SK-N-SH (cell line): Measurements from ENCODE around the gene IFI6. TPM values are rescaled to one million over a fixed set of nuclear protein-coding genes. Genes with fewer than 3 reads are reported as not detected.
"Not testable (repeated sequence)": the region's sequence is repeated elsewhere in the genome, so short reads cannot be mapped to it uniquely, and the experiment has no call there.

Source experiments
- CTCF ChIA-PET: fragments of 300-600, 350-600 bp; formaldehyde crosslinking; extraction: SDS; loops from one replicate; lab custom pipeline; 2021; lab: Yijun Ruan, JAX
- POLR2A ChIA-PET: fragments of 350-600 bp; sonication (Branson Sonifier 250); formaldehyde crosslinking; extraction: SDS; loops from one replicate; lab custom pipeline; 2020; ENCODE audit warnings: antibody characterized with exemption, inconsistent platforms; lab: Yijun Ruan, JAX
- DNase-seq: peaks from one replicate; pipeline ENCODE4 v3.0.0; 2012
- H2AFZ ChIP-seq: fragments of 200-600 bp; sonication (generic); 2 replicates; pipeline ENCODE4 v1.8.1; 2016; ENCODE audit warnings: antibody characterized with exemption, mild to moderate bottlenecking, low read depth
- H3F3A ChIP-seq: fragments of 200-600 bp; sonication (generic); replicated peaks from 2 replicates; pipeline ENCODE3; 2016; ENCODE audit warnings: antibody characterized with exemption, mild to moderate bottlenecking; ENCODE audit not compliant: insufficient read depth
- H3K27ac ChIP-seq, 2 experiments: fragments of 200-500 bp in 1 of 2; fragments of 200-600 bp in 1 of 2; sonication (Bioruptor generic) in 1 of 2; sonication (generic), shearing (Covaris generic) in 1 of 2; 2 replicates each; pipeline versions ENCODE4 v1.5.1 to v1.6.1; 2014 to 2016; ENCODE audit warnings: low read depth in 2 of 2, inconsistent platforms in 1 of 2, low read length in 1 of 2, mild to moderate bottlenecking in 1 of 2, mixed read lengths in 1 of 2
- H3K27me3 ChIP-seq: fragments of 200-600 bp; sonication (generic), shearing (Covaris generic); 2 replicates; pipeline ENCODE4 v1.6.1; 2016; ENCODE audit warnings: mixed run types; ENCODE audit not compliant: insufficient read depth
- H3K36me3 ChIP-seq, 2 experiments: fragments of 200-500 bp in 1 of 2; fragments of 200-600 bp in 1 of 2; sonication (Bioruptor generic) in 1 of 2; sonication (generic) in 1 of 2; replicated peaks in 1 of 2; 2 replicates each; pipeline versions ENCODE3 to v1.5.1; 2014 to 2016; ENCODE audit warnings: low read length in 1 of 2, mild to moderate bottlenecking in 1 of 2; ENCODE audit not compliant: insufficient read depth in 2 of 2, control insufficient read depth in 1 of 2
- H3K4me1 ChIP-seq, 2 experiments: fragments of 200-500 bp in 1 of 2; fragments of 200-600 bp in 1 of 2; sonication (Bioruptor generic) in 1 of 2; sonication (generic), shearing (Covaris generic) in 1 of 2; 2 replicates each; pipeline versions ENCODE4 v1.5.1 to v1.6.1; 2014 to 2016; ENCODE audit warnings: low read depth in 1 of 2, low read length in 1 of 2, mixed run types in 1 of 2; ENCODE audit not compliant: insufficient read depth in 2 of 2, control insufficient read depth in 1 of 2
- H3K4me2 ChIP-seq: fragments of 200-600 bp; sonication (generic), shearing (Covaris generic); 2 replicates; pipeline ENCODE4 v1.6.1; 2017; ENCODE audit warnings: mixed run types
- H3K4me3 ChIP-seq, 2 experiments: fragments of 200-500 bp in 1 of 2; fragments of 200-600 bp in 1 of 2; sonication (Bioruptor generic) in 1 of 2; sonication (generic), shearing (Covaris generic) in 1 of 2; 2 replicates each; pipeline versions ENCODE4 v1.5.1 to v1.8.1; 2014 to 2016; ENCODE audit warnings: low read depth in 2 of 2, inconsistent platforms in 1 of 2, low read length in 1 of 2, mild to moderate bottlenecking in 1 of 2, mixed read lengths in 1 of 2, moderate library complexity in 1 of 2
- H3K79me2 ChIP-seq: fragments of 200-600 bp; sonication (generic); 2 replicates; pipeline ENCODE4 v1.8.1; 2017; ENCODE audit warnings: mild to moderate bottlenecking; ENCODE audit not compliant: insufficient read depth
- H3K9ac ChIP-seq: fragments of 200-600 bp; sonication (generic); 2 replicates; pipeline ENCODE4 v1.6.1; 2017; ENCODE audit warnings: mixed run types
- H3K9me2 ChIP-seq: fragments of 200-600 bp; sonication (generic); 2 replicates; pipeline ENCODE4 v1.6.1; 2017; ENCODE audit warnings: mixed run types
- H3K9me3 ChIP-seq: fragments of 200-600 bp; sonication (generic); 2 replicates; pipeline ENCODE4 v1.6.1; 2017; ENCODE audit warnings: mixed run types, mild to moderate bottlenecking, moderate library complexity
- H4K20me1 ChIP-seq: fragments of 200-600 bp; sonication (generic); 2 replicates; pipeline ENCODE4 v1.6.1; 2017; ENCODE audit warnings: mild to moderate bottlenecking, mixed run types; ENCODE audit not compliant: insufficient read depth
- ELF1 ChIP-seq: IDR thresholded peaks from 2 replicates; pipeline ENCODE4 v1.4.0; 2012
- EZH2phosphoT487 ChIP-seq: fragments of 200-600 bp; sonication (generic); IDR thresholded peaks from 2 replicates; pipeline ENCODE4 v1.6.1; 2017; ENCODE audit warnings: low read depth, mixed run types, mild to moderate bottlenecking, antibody characterized with exemption, moderate library complexity, borderline replicate concordance
- FOSL2 ChIP-seq: IDR thresholded peaks from 2 replicates; pipeline ENCODE4 v1.4.0; 2012; ENCODE audit warnings: low read depth, mild to moderate bottlenecking, moderate library complexity, borderline replicate concordance
- FOXM1 ChIP-seq: IDR thresholded peaks from 2 replicates; pipeline ENCODE4 v1.4.0; 2012; ENCODE audit warnings: low read depth, mild to moderate bottlenecking
- NRF1 ChIP-seq: IDR thresholded peaks from 2 replicates; pipeline ENCODE4 v1.6.1; 2012; ENCODE audit warnings: low read depth, mild to moderate bottlenecking, low read length
- TEAD4 ChIP-seq: IDR thresholded peaks from 2 replicates; pipeline ENCODE4 v1.4.0; 2012; ENCODE audit warnings: mild to moderate bottlenecking, borderline replicate concordance; ENCODE audit not compliant: insufficient read depth
- WGBS: methylation state at CpG from one replicate; pipeline ENCODE4 v1.1.6; 2017; ENCODE audit warnings: low lambda C conversion rate; 5-methylcytosine and 5-hydroxymethylcytosine counted together
- polyA plus RNA-seq, 3 experiments: library from polyadenylated mRNA; depleted of rRNA; stranded (reverse); fragments of >200 nt; gene quantifications; 2 replicates each; pipeline ENCODE4 v1.2.3, GENCODE V29; 2012
- TF ChIP-seq, protein P1 (sequence below): fragments of 150-350 bp; IDR thresholded peaks from 2 replicates; pipeline ENCODE4 v1.6.1; 2016; ENCODE audit warnings: mild to moderate bottlenecking, low read depth, low read length

IFI6 gene
- polyA plus RNA-seq, 1 of the 3 experiments (the other 2 are of a cell fraction) = 35.6 TPM

- no peak overlapping the region for H3K4me2 ChIP-seq
- H3K9me2 ChIP-seq = no peaks in the 10 kb centered on the region
- H3K9me3 ChIP-seq = 0 out of 2 replicates have a peak, but pooled peaks cover 3% of the 10 kb centered on the region
- H3K4me3 ChIP-seq = no peak overlapping the region
- no peaks in the 10 kb centered on the region for H3K4me1 ChIP-seq
- H3K79me2 ChIP-seq = no peaks in the 10 kb centered on the region
- H3K27me3 ChIP-seq = no peaks in the 10 kb centered on the region; the same call in 1 of the 2 replicates
- POLR2A ChIA-PET = interaction anchor here (1.1 kb wide), 1 partner anchor 11 kb away, joined by 8 read pairs; no protein-coding TSS in a partner anchor
- no peaks in the 10 kb centered on the region for H4K20me1 ChIP-seq
- CTCF ChIA-PET = no interaction called here
- H3K9ac ChIP-seq = no peak overlapping the region
- H3K27ac ChIP-seq = no peak overlapping the region
- no peak for TF ChIP-seq EZH2phosphoT487
- no peak for TF ChIP-seq NRF1
- no peak for TF ChIP-seq ELF1
- TF ChIP-seq, protein P1, sequence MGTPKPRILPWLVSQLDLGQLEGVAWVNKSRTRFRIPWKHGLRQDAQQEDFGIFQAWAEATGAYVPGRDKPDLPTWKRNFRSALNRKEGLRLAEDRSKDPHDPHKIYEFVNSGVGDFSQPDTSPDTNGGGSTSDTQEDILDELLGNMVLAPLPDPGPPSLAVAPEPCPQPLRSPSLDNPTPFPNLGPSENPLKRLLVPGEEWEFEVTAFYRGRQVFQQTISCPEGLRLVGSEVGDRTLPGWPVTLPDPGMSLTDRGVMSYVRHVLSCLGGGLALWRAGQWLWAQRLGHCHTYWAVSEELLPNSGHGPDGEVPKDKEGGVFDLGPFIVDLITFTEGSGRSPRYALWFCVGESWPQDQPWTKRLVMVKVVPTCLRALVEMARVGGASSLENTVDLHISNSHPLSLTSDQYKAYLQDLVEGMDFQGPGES = no peak
- TF ChIP-seq TEAD4 = no peak
- TF ChIP-seq FOSL2 = no peak
- no peak for TF ChIP-seq FOXM1
- no peak for DNase-seq
- H3F3A ChIP-seq = no peaks in the 10 kb centered on the region
- WGBS = 51% methylated on average over 5 of the region's 5 CpGs
- H2AFZ ChIP-seq = no peak overlapping the region
- no peaks in the 10 kb centered on the region for H3K36me3 ChIP-seq
Measured at GRCh38 chr1:27682351-27682944, 10.5 kb upstream of the IFI6 start.

DNA sequence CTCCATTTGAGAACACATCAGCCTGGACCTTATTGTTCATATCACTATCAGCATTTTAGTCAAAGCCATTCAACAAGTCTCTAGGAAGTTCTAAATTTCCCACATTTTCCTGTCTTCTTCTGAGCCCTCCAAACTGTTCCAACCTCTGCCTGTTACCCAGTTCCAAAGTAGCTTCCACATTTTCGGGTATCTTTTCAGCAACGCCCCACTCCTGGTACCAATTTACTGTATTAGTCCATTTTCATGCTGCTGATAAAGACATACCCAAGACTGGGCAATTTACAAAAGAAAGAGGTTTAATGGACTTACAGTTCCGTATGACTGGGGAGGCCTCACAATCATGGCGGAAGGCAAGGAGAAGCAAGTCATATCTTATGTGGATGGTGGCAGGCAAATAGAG, 9.6 kb upstream of the IFI6 start:
- H3K79me2 ChIP-seq, CTCF ChIA-PET, H3F3A ChIP-seq, H3K9me2 ChIP-seq, H3K27me3 ChIP-seq, H3K9me3 ChIP-seq, H3K4me2 ChIP-seq, H3K36me3 ChIP-seq, H3K27ac ChIP-seq, DNase-seq, H3K9ac ChIP-seq, H3K4me1 ChIP-seq, H2AFZ ChIP-seq, H4K20me1 ChIP-seq, H3K4me3 ChIP-seq, POLR2A ChIA-PET: not testable (repeated sequence)
- 72% methylated on average over 4 of the region's 4 CpGs for WGBS

DNA sequence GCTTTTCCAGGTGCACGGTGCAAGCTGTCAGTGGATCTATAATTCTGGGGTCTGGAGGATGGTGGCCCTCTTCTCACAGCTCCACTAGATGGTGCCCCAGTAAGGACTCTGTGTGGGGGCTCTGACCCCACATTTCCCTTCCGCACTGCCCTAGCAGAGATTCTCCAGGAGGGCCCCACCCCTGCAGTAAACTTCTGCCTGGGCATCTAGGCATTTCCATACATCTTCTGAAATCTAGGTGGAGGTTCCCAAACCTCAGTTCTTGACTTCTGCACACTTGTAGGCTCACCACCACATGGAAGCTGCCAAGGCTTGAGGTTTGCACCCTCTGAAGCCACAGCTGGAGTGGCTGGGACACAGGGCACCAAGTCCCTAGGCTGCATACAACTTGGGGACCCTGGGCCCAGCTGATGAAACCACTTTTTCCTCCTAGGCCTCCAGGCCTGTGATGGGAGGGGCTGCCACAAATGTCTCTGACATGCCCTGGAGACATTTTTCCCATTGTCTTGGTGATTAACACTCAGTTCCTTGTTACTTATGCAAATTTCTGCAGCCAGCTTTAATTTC, 8.3 kb upstream of the IFI6 start:
- H3K4me2 ChIP-seq, H3K9me2 ChIP-seq, H3F3A ChIP-seq, H4K20me1 ChIP-seq, H3K36me3 ChIP-seq, DNase-seq, H2AFZ ChIP-seq, POLR2A ChIA-PET, H3K9me3 ChIP-seq, H3K9ac ChIP-seq, H3K4me1 ChIP-seq, H3K27ac ChIP-seq, H3K79me2 ChIP-seq, H3K27me3 ChIP-seq, H3K4me3 ChIP-seq: not testable (repeated sequence)
- WGBS = 100% methylated on average over 1 of the region's 2 CpGs
- CTCF ChIA-PET = interaction anchor here (1.4 kb wide), 1 partner anchor 17 kb away, joined by 3 read pairs; no protein-coding TSS in a partner anchor
